ENCODE data around the gene TTC4.

The TTC4 gene

DNA sequence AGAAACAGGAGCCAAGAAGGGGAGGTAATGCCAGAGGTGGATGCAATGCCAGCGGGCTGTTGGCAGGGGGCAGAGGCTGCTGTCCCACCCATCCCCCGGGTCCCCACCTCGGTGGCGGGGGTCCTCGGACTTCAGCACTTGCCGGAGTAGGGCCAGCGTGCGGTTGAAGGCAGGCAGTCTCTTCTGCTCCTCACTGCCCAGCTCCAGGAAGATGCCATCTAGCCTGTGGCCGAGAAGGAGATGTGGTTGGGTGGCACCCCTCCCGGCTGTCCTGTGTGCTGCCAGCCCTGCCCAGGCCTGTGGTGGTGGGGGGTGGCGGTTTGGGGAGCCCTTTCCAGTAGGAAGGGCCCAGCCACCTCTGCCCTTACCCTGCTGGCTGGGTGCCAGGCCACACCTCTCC, 71.9 kb downstream of the TTC4 start:
- WGBS = 91% methylated on average over 10 of the region's 11 CpGs
- H3K9me3 ChIP-seq (ENCODE audit: insufficient read depth, low read depth, low read length) = no peaks in the 10 kb centered on the region
- H3K27ac ChIP-seq (ENCODE audit: low read depth, low read length) = no peak overlapping the region
- no peaks in the 10 kb centered on the region for H3K36me3 ChIP-seq (ENCODE audit: insufficient read depth, low read length)
- peaks cover 7% of the 10 kb centered on the region for H3K27me3 ChIP-seq (ENCODE audit: insufficient read depth, low read length)
- peaks cover 10% of the 10 kb centered on the region for H3K4me1 ChIP-seq (ENCODE audit: insufficient read depth, low read length)
- H3K9ac ChIP-seq (ENCODE audit: low read depth, low read length) = no peak overlapping the region
- no peak overlapping the region for H3K4me3 ChIP-seq (ENCODE audit: low read length)

DNA sequence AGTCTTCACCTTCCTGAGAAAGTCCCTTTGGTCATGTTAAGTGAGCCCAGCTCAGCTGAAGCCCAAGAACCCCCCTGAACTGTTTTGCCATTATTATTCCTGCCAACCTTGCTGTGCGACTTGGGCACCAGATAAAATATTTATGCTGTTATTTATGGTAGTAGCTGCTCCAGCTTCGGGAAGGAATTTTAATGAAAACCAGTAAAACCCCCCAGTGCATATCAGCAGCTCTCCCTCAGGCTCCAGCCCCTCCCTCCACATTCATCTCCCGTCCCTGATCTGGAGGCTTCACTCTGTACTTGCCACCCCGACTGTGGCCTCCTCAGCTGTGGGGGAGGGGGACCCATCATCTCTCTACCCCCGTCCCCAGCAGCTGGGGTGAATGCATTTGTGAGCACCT, 72.8 kb downstream of the TTC4 start:
- H3K9ac ChIP-seq (ENCODE audit: low read depth, low read length) = no peak overlapping the region
- H3K9me3 ChIP-seq (ENCODE audit: insufficient read depth, low read depth, low read length) = no peaks in the 10 kb centered on the region
- H3K36me3 ChIP-seq (ENCODE audit: insufficient read depth, low read length) = no peaks in the 10 kb centered on the region
- peaks cover 10% of the 10 kb centered on the region for H3K4me1 ChIP-seq (ENCODE audit: insufficient read depth, low read length)
- H3K27me3 ChIP-seq (ENCODE audit: insufficient read depth, low read length) = no peaks in the 10 kb centered on the region
- no peak overlapping the region for H3K27ac ChIP-seq (ENCODE audit: low read depth, low read length)
- WGBS = 82% methylated on average over 4 of the region's 5 CpGs
- H3K4me3 ChIP-seq (ENCODE audit: low read length) = no peak overlapping the region

DNA sequence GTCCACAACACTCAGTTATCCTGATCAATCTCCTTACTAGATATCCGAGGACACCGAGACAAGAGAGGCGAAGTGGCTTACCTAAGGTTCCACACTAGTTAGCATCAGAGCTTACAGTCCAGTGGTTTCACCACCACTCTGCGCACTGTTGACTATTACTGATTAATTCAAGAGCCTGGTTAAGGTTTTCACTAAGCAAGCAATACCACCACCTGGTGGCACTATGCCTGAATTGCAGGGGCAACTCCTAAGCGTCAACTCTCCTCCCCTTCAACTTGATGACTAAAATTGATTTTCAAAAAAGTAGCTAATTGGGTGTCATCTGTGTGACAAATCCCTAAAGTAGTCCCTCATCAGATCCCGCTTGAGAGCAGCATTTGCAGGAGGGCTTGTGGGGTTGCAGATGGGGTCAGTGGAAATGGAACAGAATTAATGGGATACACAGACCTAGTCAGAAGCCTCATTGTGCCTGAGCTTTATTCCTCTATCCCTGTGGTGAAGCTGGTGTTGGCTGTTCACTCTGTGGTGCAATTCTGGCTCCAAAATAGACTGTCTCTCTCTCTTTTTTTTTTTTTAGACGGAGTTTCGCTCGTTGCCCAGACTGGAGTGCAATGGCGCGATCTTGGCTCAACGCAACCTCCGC, 76.3 kb downstream of the TTC4 start:
- Histone ChIP-seq H3K36me3 (ENCODE audit: insufficient read depth, low read length) (no peaks in the 10 kb centered on the region), H3K27ac (ENCODE audit: low read depth, low read length) (no peak overlapping the region), H3K4me3 (ENCODE audit: low read length) (no peak overlapping the region), H3K4me1 (ENCODE audit: insufficient read depth, low read length) (peaks cover 28% of the 10 kb centered on the region), H3K9me3 (ENCODE audit: insufficient read depth, low read depth, low read length) (no peaks in the 10 kb centered on the region), H3K9ac (ENCODE audit: low read depth, low read length) (no peak overlapping the region), H3K27me3 (ENCODE audit: insufficient read depth, low read length) (no peaks in the 10 kb centered on the region)
- 80% methylated on average over 13 of the region's 13 CpGs for WGBS
